Upper lobe of left lung (tissue), 6 donors: ENCODE data around the gene VSTM2B. TPM values are rescaled to one million over a fixed set of nuclear protein-coding genes. Genes with fewer than 3 reads are reported as not detected.

Source experiments
- ATAC-seq, 2 donors: fragments of 200-7000 bp; cut with Tn5 transposase; one replicate each; pipeline ENCODE4 v1.9.1; 2022; ENCODE audit warnings: mild to moderate bottlenecking in 2 of 2, moderate library complexity in 2 of 2; ENCODE audit not compliant: low FRiP score in 2 of 2
- DNase-seq, 2 donors: peaks; one replicate each; pipeline ENCODE4 v3.0.0-alpha.2; 2019 to 2020
- H3K27ac ChIP-seq, 4 donors: fragments of 200-600 bp; sonication (generic); one replicate each; pipeline ENCODE4 v1.5.1; 2016 to 2019
- H3K27me3 ChIP-seq, 4 donors: fragments of 200-600 bp; sonication (generic); one replicate each; pipeline ENCODE4 v1.5.1; 2017 to 2019
- H3K36me3 ChIP-seq, 4 donors: fragments of 200-600 bp; sonication (generic); one replicate each; pipeline ENCODE4 v1.5.1; 2016 to 2019
- H3K4me1 ChIP-seq, 4 donors: fragments of 200-600 bp; sonication (generic); one replicate each; pipeline ENCODE4 v1.5.1; 2018 to 2019
- H3K4me3 ChIP-seq, 4 donors: fragments of 200-600 bp; sonication (generic); one replicate each; pipeline ENCODE4 v1.5.1; 2017 to 2019; ENCODE audit warnings: mild to moderate bottlenecking in 2 of 4, moderate library complexity in 1 of 4
- H3K9me3 ChIP-seq, 4 donors: fragments of 200-600 bp; sonication (generic); one replicate each; pipeline ENCODE4 v1.5.1; 2018 to 2019
- EP300 ChIP-seq, 4 donors: sonication (generic); formaldehyde crosslinking; IDR thresholded peaks; one replicate each; pipeline ENCODE4 v1.5.1; 2017; ENCODE audit warnings: antibody characterized with exemption in 4 of 4, control low read depth in 2 of 4
- POLR2A ChIP-seq, 4 donors: fragments of 450-650 bp; IDR thresholded peaks; one replicate each; pipeline ENCODE4 v1.5.1; 2016 to 2017; ENCODE audit warnings: antibody characterized with exemption in 4 of 4, mild to moderate bottlenecking in 2 of 4
- POLR2AphosphoS5 ChIP-seq, 2 donors: sonication (generic); formaldehyde crosslinking; IDR thresholded peaks; one replicate each; pipeline ENCODE4 v1.5.1; 2017; ENCODE audit warnings: antibody characterized with exemption in 2 of 2
- WGBS, 2 donors: methylation state at CpG; one replicate each; pipeline ENCODE4 v1.1.5; 2017 to 2018; 5-methylcytosine and 5-hydroxymethylcytosine counted together
- total RNA-seq, 6 donors: library from RNA; depleted of rRNA in 4 of 6; stranded (reverse); fragments of >200 nt in 4 of 6; gene quantifications; one replicate each; pipeline versions ENCODE4 v1.1.0 to v1.2.1, GENCODE V29; 2016 to 2021
- TF ChIP-seq, protein P1 (sequence below), 6 experiments: fragments of 450-650 bp in 4 of 6; fragments of 200-600 bp in 2 of 6; sonication (generic) in 2 of 6; IDR thresholded peaks; one replicate each; pipeline ENCODE4 v1.5.1; 2016 to 2019; ENCODE audit warnings: antibody characterized with exemption in 6 of 6
- donor health status: DM: no; HTN: no; CAD: no; lungs with moderate emphysema.
- donor health status: DM: no; HTN: yes; CAD: no; lungs with severe emphysema.

Gene VSTM2B
- total RNA-seq, 6 donors from 2014 or later = not detected

- Histone ChIP-seq H3K4me3 (no peak overlapping the region), H3K27me3 (peaks cover 0 to 3% (median 0%) of the 10 kb centered on the region in 4 donors), H3K4me1 (no peaks in the 10 kb centered on the region), H3K36me3 (no peaks in the 10 kb centered on the region), H3K27ac (no peak overlapping the region), H3K9me3 (no peaks in the 10 kb centered on the region)
- no peak for DNase-seq
- TF ChIP-seq, protein P1, sequence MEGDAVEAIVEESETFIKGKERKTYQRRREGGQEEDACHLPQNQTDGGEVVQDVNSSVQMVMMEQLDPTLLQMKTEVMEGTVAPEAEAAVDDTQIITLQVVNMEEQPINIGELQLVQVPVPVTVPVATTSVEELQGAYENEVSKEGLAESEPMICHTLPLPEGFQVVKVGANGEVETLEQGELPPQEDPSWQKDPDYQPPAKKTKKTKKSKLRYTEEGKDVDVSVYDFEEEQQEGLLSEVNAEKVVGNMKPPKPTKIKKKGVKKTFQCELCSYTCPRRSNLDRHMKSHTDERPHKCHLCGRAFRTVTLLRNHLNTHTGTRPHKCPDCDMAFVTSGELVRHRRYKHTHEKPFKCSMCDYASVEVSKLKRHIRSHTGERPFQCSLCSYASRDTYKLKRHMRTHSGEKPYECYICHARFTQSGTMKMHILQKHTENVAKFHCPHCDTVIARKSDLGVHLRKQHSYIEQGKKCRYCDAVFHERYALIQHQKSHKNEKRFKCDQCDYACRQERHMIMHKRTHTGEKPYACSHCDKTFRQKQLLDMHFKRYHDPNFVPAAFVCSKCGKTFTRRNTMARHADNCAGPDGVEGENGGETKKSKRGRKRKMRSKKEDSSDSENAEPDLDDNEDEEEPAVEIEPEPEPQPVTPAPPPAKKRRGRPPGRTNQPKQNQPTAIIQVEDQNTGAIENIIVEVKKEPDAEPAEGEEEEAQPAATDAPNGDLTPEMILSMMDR (IDR thresholded peaks at IDR 0.05) = no peak
- no peak for TF ChIP-seq POLR2A (IDR thresholded peaks at IDR 0.05)
- TF ChIP-seq POLR2AphosphoS5 (IDR thresholded peaks at IDR 0.05) = no peak
- ATAC-seq = no peak
- 22 to 30% methylated on average over 9 of the region's 9 CpGs for WGBS, 2 donors
These were observed 71.2 kb downstream of the VSTM2B start for GRCh38 chr19:29596885-29597525.

GRCh38 chr19:29598036-29598435 is 72.2 kb downstream of the VSTM2B start:
- H3K4me3 ChIP-seq = no peak overlapping the region

DNA sequence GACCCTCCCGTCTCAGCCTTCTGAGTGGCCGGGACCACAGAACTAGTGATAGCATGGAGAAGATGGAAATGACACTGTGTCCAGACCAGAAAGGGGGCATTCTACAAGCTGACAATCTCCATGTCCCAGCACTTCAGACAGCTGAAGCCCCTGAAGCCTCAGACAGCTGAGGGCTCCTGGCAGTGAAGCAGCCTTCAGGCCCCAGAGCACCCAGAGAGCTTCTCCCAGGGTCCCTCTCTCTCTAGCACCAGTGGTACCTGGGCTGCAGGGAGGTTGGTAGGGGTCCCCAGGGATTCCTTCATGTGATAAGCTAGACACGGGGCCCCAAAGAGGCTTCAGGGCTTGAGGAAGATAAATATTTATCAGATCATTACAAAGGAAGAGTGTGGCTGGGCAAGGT is 72.7 kb downstream of the VSTM2B start:
- H3K27me3 ChIP-seq = peaks cover 0 to 3% (median 0%) of the 10 kb centered on the region in 4 donors
- no peaks in the 10 kb centered on the region for H3K4me1 ChIP-seq
- no peak for ATAC-seq
- H3K4me3 ChIP-seq = no peak overlapping the region
- TF ChIP-seq POLR2A (IDR thresholded peaks at IDR 0.05) = no peak
- TF ChIP-seq EP300 (IDR thresholded peaks at IDR 0.05) = no peak
- TF ChIP-seq POLR2AphosphoS5 (IDR thresholded peaks at IDR 0.05) = no peak
- TF ChIP-seq, protein P1 (IDR thresholded peaks at IDR 0.05) = no peak
- H3K36me3 ChIP-seq = no peaks in the 10 kb centered on the region
- WGBS, 2 donors = 57 to 68% methylated on average over 3 of the region's 3 CpGs
- H3K27ac ChIP-seq = no peak overlapping the region
- H3K9me3 ChIP-seq = no peaks in the 10 kb centered on the region
- DNase-seq = no peak

More at GRCh38 chr19:29598036-29598435, 72.2 kb downstream of the VSTM2B start:
- ATAC-seq (no peak), DNase-seq (no peak)
- Histone ChIP-seq H3K4me1 (no peaks in the 10 kb centered on the region), H3K36me3 (no peaks in the 10 kb centered on the region), H3K27ac (no peak overlapping the region), H3K9me3 (no peaks in the 10 kb centered on the region), H3K27me3 (peaks cover 0 to 3% (median 0%) of the 10 kb centered on the region in 4 donors)
- TF ChIP-seq, protein P1 (IDR thresholded peaks at IDR 0.05) = no peak
- no peak for TF ChIP-seq EP300 (IDR thresholded peaks at IDR 0.05)
- TF ChIP-seq POLR2AphosphoS5 (IDR thresholded peaks at IDR 0.05) = no peak
- TF ChIP-seq POLR2A (IDR thresholded peaks at IDR 0.05) = no peak
- 51 to 64% methylated on average over 3 to 7 of the region's 7 CpGs for WGBS, 2 donors

DNA sequence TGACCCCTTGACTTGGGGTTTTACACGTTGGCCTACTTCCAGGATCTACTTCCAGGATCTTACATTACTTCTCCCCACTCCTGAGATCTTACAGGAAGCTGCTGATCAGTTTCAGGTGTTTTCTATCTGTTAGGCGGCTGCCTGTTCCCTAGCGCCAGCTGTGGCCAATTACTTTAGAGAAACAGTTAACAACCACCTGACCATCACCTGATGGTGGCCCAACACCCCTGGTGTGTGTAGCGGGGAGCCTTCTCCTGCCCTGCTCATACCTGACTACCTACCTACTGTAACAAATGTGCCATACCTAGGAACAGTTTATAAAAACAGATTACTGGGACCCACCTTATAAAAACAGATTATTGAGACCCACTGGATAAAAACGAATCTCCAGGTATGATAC is 77.5 kb downstream of the VSTM2B start:
- WGBS, 2 donors = 72 to 73% methylated on average over 5 of the region's 5 CpGs
- Histone ChIP-seq H3K9me3 (no peaks in the 10 kb centered on the region), H3K4me1 (peaks cover 12 to 18% (median 13%) of the 10 kb centered on the region in 4 donors), H3K4me3 (no peak overlapping the region), H3K36me3 (no peaks in the 10 kb centered on the region), H3K27ac (no peak overlapping the region), H3K27me3 (no peaks in the 10 kb centered on the region)
- ATAC-seq = no peak
- no peak for DNase-seq
- no peak for TF ChIP-seq POLR2A (IDR thresholded peaks at IDR 0.05)
- no peak for TF ChIP-seq EP300 (IDR thresholded peaks at IDR 0.05)
- TF ChIP-seq, protein P1 (IDR thresholded peaks at IDR 0.05) = no peak
- TF ChIP-seq POLR2AphosphoS5 (IDR thresholded peaks at IDR 0.05) = no peak
